DND-41 (cell line): ENCODE measurements around the gene ZNF22.

Experiments
- ATAC-seq: fragments of 200-7000 bp; cut with Tn5 transposase; 3 replicates; pipeline ENCODE4 v1.9.1; 2021; ENCODE audit warnings: low read depth; ENCODE audit not compliant: insufficient read depth
- DNase-seq: peaks from one replicate; pipeline ENCODE4 v3.0.0-alpha.2; 2020
- H2AFZ ChIP-seq: 2 replicates; pipeline ENCODE4 v1.6.0; 2012; ENCODE audit warnings: low read depth, low read length
- H3K27ac ChIP-seq: 2 replicates; pipeline ENCODE4 v1.5.1; 2012; ENCODE audit warnings: low read length, inconsistent platforms
- H3K27me3 ChIP-seq: fragments of 200-600 bp; sonication (generic); 2 replicates; pipeline ENCODE4 v1.6.0; 2012; ENCODE audit warnings: low read length, mild to moderate bottlenecking, inconsistent platforms; ENCODE audit not compliant: insufficient read depth, poor library complexity
- H3K36me3 ChIP-seq: 2 replicates; pipeline ENCODE4 v1.5.1; 2012; ENCODE audit warnings: low read length, inconsistent platforms; ENCODE audit not compliant: insufficient read depth
- H3K4me1 ChIP-seq: 2 replicates; pipeline ENCODE4 v1.5.1; 2012; ENCODE audit warnings: mild to moderate bottlenecking, low read length; ENCODE audit not compliant: insufficient read depth
- H3K4me2 ChIP-seq: 2 replicates; pipeline ENCODE4 v1.6.0; 2012; ENCODE audit warnings: mild to moderate bottlenecking, moderate library complexity, low read length, inconsistent platforms; ENCODE audit not compliant: insufficient read depth
- H3K4me3 ChIP-seq, 2 experiments: fragments of 200-600 bp in 1 of 2; shearing (Covaris generic) in 1 of 2; 2 replicates each; pipeline ENCODE4 v1.5.1; 2012 to 2016; ENCODE audit warnings: inconsistent platforms in 2 of 2, low read length in 2 of 2, mild to moderate bottlenecking in 2 of 2, low read depth in 1 of 2, moderate library complexity in 1 of 2
- H3K79me2 ChIP-seq: 2 replicates; pipeline ENCODE4 v1.6.0; 2012; ENCODE audit warnings: low read length, inconsistent platforms; ENCODE audit not compliant: insufficient read depth
- H3K9ac ChIP-seq: 2 replicates; pipeline ENCODE4 v1.6.0; 2012; ENCODE audit warnings: low read depth, mild to moderate bottlenecking, inconsistent platforms, low read length, moderate library complexity
- H3K9me3 ChIP-seq: 2 replicates; pipeline ENCODE4 v1.5.1; 2012; ENCODE audit warnings: low read length, moderate library complexity, mild to moderate bottlenecking, inconsistent platforms; ENCODE audit not compliant: insufficient read depth, severe bottlenecking
- H4K20me1 ChIP-seq: 2 replicates; pipeline ENCODE4 v1.6.0; 2012; ENCODE audit warnings: low read length; ENCODE audit not compliant: insufficient read depth
- CTCF ChIP-seq: IDR thresholded peaks from 2 replicates; pipeline ENCODE4 v1.5.1; 2012; ENCODE audit warnings: borderline replicate concordance, low read length, moderate library complexity, mild to moderate bottlenecking; ENCODE audit not compliant: poor library complexity, severe bottlenecking; ENCODE audit errors: extremely low read depth
- EZH2 ChIP-seq: IDR thresholded peaks from 3 replicates; pipeline ENCODE4 v1.6.1; 2012; ENCODE audit warnings: borderline replicate concordance, low read depth, mild to moderate bottlenecking, moderate library complexity, low read length, inconsistent platforms; ENCODE audit not compliant: severe bottlenecking

The ZNF22 gene

DNA sequence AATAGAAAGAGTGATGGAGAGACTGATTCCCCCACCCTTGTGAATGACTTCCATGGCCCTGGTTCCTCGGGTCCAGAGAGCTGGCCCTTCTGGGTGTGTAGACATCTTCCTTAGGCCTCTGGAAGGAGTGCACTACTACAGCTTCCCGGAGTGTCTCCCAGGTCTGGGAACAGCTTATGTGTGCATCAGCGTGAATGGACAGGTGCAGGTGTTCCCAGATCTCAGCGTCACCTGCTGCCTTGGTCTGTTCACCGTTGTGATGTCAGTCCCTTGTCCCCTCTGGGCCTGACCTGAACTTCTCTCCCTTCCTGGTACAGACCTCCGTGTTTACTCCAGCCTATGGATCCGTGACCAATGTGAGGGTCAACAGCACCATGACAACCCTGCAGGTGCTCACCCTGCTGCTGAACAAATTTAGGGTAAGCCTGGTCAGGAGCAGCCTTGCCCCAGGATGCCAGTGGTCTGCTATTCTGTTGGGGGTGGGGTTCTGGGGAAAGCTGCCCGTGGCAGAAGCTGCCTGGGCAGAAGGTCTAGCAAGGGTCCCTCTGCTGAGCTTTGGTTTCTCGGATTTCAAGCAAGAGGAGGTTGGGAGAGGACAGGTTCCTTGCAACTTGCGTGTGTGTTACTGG lies 11.7 kb upstream of the ZNF22 start:
- Histone ChIP-seq H3K4me1 (peaks cover 4% of the 10 kb centered on the region), H3K9ac (no peak overlapping the region), H3K4me3 (no peak overlapping the region), H2AFZ (no peak overlapping the region), H3K27me3 (no peaks in the 10 kb centered on the region), H3K36me3 (no peaks in the 10 kb centered on the region), H4K20me1 (no peaks in the 10 kb centered on the region), H3K9me3 (no peaks in the 10 kb centered on the region), H3K27ac (no peak overlapping the region), H3K79me2 (no peaks in the 10 kb centered on the region), H3K4me2 (no peak overlapping the region)
- no peak for ATAC-seq
- no peak for DNase-seq
- TF ChIP-seq EZH2 (no peak), CTCF (no peak)

DNA sequence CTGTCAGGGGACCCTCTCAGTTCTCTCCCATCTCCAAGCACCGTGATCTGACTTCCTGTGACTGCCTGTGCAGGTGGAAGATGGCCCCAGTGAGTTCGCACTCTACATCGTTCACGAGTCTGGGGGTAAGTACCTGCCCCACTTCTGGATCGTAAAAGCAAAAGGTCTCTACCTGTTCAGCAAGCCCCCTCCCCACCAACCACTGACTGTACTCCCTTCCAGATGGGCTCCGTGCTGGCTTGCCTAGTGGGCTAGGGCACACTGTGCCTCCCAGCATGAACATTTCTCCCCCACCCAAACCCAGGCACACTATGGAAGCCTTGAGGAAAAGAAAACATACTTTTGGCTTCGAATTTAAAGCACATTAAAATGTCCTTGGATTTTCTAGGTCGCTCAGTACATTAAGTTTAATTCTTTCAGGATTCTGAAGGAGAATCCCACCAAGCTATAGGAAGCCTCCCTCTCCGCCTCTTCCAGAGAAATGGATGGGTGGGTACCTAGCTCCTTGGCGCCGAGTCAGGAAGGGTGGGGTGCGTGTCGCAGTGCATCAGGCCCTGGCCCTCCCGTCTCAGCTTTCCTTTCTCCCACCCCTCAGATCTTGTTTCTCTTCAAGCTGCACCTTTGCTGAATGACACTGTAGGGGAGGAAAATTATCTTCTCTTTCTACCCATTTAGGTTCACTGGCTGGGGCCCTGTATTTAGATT lies 11.0 kb upstream of the ZNF22 start:
- Histone ChIP-seq H4K20me1 (no peaks in the 10 kb centered on the region), H2AFZ (no peak overlapping the region), H3K4me3 (no peak overlapping the region), H3K4me2 (no peak overlapping the region), H3K27me3 (no peaks in the 10 kb centered on the region), H3K79me2 (no peaks in the 10 kb centered on the region), H3K9me3 (no peaks in the 10 kb centered on the region), H3K9ac (no peak overlapping the region), H3K4me1 (peaks cover 11% of the 10 kb centered on the region), H3K27ac (no peak overlapping the region), H3K36me3 (no peaks in the 10 kb centered on the region)
- ATAC-seq (no peak), DNase-seq (no peak)
- TF ChIP-seq CTCF = no peak
- TF ChIP-seq EZH2 = no peak

DNA sequence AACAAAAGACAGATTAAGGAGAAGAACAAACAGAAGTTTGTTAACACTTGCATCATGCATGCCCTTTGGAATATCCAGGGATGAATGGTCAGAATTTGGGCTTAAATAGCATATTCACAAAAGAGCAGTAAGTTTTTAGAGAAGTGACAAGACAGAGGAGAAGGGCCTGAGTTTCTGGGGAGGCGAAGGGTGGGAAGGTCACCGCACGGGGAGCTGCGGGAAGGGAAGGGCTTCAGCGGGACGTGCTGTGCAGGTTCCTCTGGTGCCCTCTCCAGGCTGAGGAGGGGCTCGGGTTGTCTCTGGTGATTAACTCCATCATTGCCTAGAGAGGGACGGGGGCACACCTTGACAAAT lies 10.4 kb upstream of the ZNF22 start:
- no peak overlapping the region for H3K9ac ChIP-seq
- H3K4me1 ChIP-seq = peaks cover 17% of the 10 kb centered on the region
- no peaks in the 10 kb centered on the region for H4K20me1 ChIP-seq
- no peak overlapping the region for H3K4me2 ChIP-seq
- H2AFZ ChIP-seq = no peak overlapping the region
- no peak overlapping the region for H3K27ac ChIP-seq
- H3K36me3 ChIP-seq = no peaks in the 10 kb centered on the region
- DNase-seq (no peak), ATAC-seq (no peak)
- no peak overlapping the region for H3K4me3 ChIP-seq
- no peak for TF ChIP-seq EZH2
- peak; percentile 17 for TF ChIP-seq CTCF
- H3K27me3 ChIP-seq = no peaks in the 10 kb centered on the region
- no peaks in the 10 kb centered on the region for H3K9me3 ChIP-seq
- no peaks in the 10 kb centered on the region for H3K79me2 ChIP-seq
